ENCODE results near the gene GRK4.
A peak's percentile ranks its signal among the peaks of the same experiment; 100 is the strongest.

The GRK4 gene

DNA sequence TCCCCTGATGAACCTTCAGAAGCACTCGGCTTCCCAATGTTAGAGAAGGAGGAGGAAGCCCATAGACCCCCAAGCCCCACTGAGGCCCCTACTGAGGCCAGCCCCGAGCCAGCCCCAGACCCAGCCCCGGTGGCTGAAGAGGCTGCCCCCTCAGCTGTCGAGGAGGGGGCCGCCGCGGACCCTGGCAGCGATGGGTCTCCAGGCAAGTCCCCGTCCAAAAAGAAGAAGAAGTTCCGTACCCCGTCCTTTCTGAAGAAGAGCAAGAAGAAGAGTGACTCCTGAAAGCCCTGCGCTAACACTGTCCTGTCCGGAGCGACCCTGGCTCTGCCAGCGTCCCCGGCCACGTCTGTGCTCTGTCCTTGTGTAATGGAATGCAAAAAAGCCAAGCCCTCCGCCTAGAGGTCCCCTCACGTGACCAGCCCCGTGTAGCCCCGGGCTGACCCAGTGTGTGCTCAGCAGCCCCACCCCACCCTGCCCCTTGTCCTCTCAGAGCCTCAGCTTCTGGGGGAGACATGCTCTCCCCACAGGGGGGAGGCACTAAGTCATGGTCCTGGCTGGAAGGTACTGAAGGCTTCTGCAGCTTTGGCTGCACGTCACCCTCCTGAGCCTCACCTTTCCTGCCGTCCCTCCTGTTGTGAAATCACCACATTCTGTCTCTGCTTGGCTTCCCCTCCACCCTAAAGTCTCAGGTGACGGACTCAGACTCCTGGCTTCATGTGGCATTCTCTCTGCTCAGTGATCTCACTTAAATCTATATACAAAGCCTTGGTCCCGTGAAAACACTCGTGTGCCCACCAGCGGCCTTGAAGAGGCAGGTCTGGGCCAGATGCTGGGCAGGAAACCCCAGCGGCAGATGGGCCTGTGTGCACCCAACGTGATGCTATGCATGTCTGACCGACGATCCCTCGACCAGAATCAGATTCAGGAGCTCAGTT is 34.9 kb upstream of the GRK4 start:
- TF ChIP-seq, protein P1, sequence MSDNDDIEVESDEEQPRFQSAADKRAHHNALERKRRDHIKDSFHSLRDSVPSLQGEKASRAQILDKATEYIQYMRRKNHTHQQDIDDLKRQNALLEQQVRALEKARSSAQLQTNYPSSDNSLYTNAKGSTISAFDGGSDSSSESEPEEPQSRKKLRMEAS (IDR thresholded peaks at IDR 0.05): 0 out of 2 replicates have a peak, but pooled peaks have one; percentile 32
- TF ChIP-seq, protein P2, sequence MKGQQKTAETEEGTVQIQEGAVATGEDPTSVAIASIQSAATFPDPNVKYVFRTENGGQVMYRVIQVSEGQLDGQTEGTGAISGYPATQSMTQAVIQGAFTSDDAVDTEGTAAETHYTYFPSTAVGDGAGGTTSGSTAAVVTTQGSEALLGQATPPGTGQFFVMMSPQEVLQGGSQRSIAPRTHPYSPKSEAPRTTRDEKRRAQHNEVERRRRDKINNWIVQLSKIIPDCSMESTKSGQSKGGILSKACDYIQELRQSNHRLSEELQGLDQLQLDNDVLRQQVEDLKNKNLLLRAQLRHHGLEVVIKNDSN (IDR thresholded peaks at IDR 0.05): 0 out of 2 replicates have a peak, but pooled peaks have one; percentile 7
- no peak for TF ChIP-seq FOXM1 (IDR thresholded peaks at IDR 0.05; ENCODE audit: borderline replicate concordance, low read depth)
- peak; percentile 54; the same call in 1 of the 2 replicates for TF ChIP-seq CEBPB (IDR thresholded peaks at IDR 0.05)
- no peak for TF ChIP-seq EP300 (IDR thresholded peaks at IDR 0.05; ENCODE audit: borderline replicate concordance)
- no peak for TF ChIP-seq ZBTB7A (IDR thresholded peaks at IDR 0.05; ENCODE audit: low read depth)
- TF ChIP-seq, protein P3, sequence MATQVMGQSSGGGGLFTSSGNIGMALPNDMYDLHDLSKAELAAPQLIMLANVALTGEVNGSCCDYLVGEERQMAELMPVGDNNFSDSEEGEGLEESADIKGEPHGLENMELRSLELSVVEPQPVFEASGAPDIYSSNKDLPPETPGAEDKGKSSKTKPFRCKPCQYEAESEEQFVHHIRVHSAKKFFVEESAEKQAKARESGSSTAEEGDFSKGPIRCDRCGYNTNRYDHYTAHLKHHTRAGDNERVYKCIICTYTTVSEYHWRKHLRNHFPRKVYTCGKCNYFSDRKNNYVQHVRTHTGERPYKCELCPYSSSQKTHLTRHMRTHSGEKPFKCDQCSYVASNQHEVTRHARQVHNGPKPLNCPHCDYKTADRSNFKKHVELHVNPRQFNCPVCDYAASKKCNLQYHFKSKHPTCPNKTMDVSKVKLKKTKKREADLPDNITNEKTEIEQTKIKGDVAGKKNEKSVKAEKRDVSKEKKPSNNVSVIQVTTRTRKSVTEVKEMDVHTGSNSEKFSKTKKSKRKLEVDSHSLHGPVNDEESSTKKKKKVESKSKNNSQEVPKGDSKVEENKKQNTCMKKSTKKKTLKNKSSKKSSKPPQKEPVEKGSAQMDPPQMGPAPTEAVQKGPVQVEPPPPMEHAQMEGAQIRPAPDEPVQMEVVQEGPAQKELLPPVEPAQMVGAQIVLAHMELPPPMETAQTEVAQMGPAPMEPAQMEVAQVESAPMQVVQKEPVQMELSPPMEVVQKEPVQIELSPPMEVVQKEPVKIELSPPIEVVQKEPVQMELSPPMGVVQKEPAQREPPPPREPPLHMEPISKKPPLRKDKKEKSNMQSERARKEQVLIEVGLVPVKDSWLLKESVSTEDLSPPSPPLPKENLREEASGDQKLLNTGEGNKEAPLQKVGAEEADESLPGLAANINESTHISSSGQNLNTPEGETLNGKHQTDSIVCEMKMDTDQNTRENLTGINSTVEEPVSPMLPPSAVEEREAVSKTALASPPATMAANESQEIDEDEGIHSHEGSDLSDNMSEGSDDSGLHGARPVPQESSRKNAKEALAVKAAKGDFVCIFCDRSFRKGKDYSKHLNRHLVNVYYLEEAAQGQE (IDR thresholded peaks at IDR 0.05; ENCODE audit: low read depth): no peak

DNA sequence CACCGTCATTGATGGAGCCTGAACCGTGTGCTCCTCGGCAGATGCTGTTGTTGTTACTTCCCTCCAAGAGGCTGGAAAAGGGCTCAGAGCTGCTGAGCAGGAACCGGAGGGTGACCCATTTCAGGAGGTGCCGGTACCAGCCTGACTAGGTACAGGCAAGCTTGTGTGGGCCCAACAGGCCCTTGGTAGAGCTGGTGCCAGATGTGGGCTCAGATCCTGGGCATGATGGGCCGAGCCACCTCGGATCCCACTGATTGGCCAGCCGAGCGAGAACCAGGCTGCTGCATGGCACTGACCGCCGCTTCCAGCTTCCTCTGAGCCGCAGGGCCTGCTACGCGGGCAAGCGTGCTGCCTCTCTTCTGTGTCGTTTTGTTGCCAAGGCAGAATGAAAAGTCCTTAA is 33.9 kb upstream of the GRK4 start:
- no peak for TF ChIP-seq TEAD4 (IDR thresholded peaks at IDR 0.05)
- TF ChIP-seq, protein P3 (IDR thresholded peaks at IDR 0.05; ENCODE audit: low read depth): no peak
- no peak for TF ChIP-seq FOXM1 (IDR thresholded peaks at IDR 0.05; ENCODE audit: borderline replicate concordance, low read depth)
- TF ChIP-seq CREB1 (IDR thresholded peaks at IDR 0.05; ENCODE audit: low read depth): no peak
- TF ChIP-seq, protein P2 (IDR thresholded peaks at IDR 0.05): no peak

DNA sequence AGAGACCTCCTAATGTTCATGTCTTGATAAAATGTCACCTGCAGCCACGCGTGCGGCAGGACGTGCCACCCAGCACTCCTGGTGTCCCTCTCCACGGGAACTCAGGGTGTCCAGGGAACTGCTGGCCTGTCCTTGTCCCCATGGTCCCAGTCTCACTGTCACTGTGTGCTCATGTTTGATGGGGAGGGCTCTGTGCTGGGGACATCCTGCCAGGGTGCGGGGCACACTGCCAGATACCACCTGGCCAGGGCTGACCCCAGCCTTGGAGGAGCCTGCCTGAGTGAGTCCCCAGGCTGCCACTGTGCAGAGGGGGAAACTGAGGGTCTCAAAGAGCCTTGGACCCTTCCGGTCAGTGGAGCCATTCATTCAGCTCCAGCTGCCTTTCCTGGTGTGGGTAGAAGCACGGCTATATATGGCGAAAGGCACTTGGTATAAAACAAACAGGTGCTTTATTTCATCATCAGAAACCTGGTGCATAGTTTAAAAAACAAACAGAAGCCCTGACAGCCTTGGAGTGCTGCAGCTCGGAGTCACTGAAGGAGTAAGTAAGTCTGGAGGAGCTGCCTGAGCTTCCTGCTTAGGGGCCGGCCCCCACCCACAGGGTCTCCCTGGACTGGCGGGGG is 33.1 kb upstream of the GRK4 start:
- TF ChIP-seq CREB1 (IDR thresholded peaks at IDR 0.05; ENCODE audit: low read depth) (no peak), TEAD4 (IDR thresholded peaks at IDR 0.05) (no peak), CEBPB (IDR thresholded peaks at IDR 0.05) (no peak), YY1 (IDR thresholded peaks at IDR 0.05; ENCODE audit: low read depth) (no peak), EGR1 (IDR thresholded peaks at IDR 0.05) (no peak), NFIC (IDR thresholded peaks at IDR 0.05) (no peak), TCF12 (IDR thresholded peaks at IDR 0.05; ENCODE audit: low read depth) (no peak), RAD21 (IDR thresholded peaks at IDR 0.05; ENCODE audit: low read depth) (no peak), EP300 (IDR thresholded peaks at IDR 0.05; ENCODE audit: borderline replicate concordance) (no peak), TAF1 (IDR thresholded peaks at IDR 0.05; ENCODE audit: low read depth) (no peak), FOXM1 (IDR thresholded peaks at IDR 0.05; ENCODE audit: borderline replicate concordance, low read depth) (no peak), ZBTB7A (IDR thresholded peaks at IDR 0.05; ENCODE audit: low read depth) (no peak)
- TF ChIP-seq, protein P1 (IDR thresholded peaks at IDR 0.05): no peak
- TF ChIP-seq, protein P2 (IDR thresholded peaks at IDR 0.05): no peak
- TF ChIP-seq, protein P3 (IDR thresholded peaks at IDR 0.05; ENCODE audit: low read depth): no peak

Data from Ishikawa (cell line).